Measurements from ENCODE around the gene SLC39A11.

SLC39A11 gene

GRCh38 chr17:72974605-72975232 lies 117.8 kb downstream of the SLC39A11 start:
- DNase-seq: no peak

GRCh38 chr17:72972263-72972951 lies 120.1 kb downstream of the SLC39A11 start:
- no peak for DNase-seq

GRCh38 chr17:72971226-72971880 lies 121.1 kb downstream of the SLC39A11 start:
- DNase-seq: no peak

GRCh38 chr17:72970797-72971196 lies 121.7 kb downstream of the SLC39A11 start:
- DNase-seq: no peak

GRCh38 chr17:72970246-72970645 lies 122.2 kb downstream of the SLC39A11 start:
- no peak for DNase-seq

- no peak for DNase-seq
These were observed 123.1 kb downstream of the SLC39A11 start for GRCh38 chr17:72969293-72969906.

- DNase-seq: no peak
These were observed 123.7 kb downstream of the SLC39A11 start for GRCh38 chr17:72968798-72969197.

- DNase-seq: no peak
These were observed 124.4 kb downstream of the SLC39A11 start for GRCh38 chr17:72967977-72968585.

GRCh38 chr17:72967277-72967970 lies 125.1 kb downstream of the SLC39A11 start:
- no peak for DNase-seq

- no peak for DNase-seq
These were observed 130.4 kb downstream of the SLC39A11 start for GRCh38 chr17:72962106-72962505.

- no peak for DNase-seq
These were observed 136.9 kb downstream of the SLC39A11 start for GRCh38 chr17:72955391-72956140.

GRCh38 chr17:72954579-72954978 lies 137.9 kb downstream of the SLC39A11 start:
- DNase-seq: no peak

GRCh38 chr17:72953621-72954020 lies 138.9 kb downstream of the SLC39A11 start:
- DNase-seq: no peak

GRCh38 chr17:72952641-72953315 lies 139.7 kb downstream of the SLC39A11 start:
- no peak for DNase-seq

- no peak for DNase-seq
These were observed 140.3 kb downstream of the SLC39A11 start for GRCh38 chr17:72952220-72952619.

GRCh38 chr17:72950242-72950931 lies 142.1 kb downstream of the SLC39A11 start:
- DNase-seq: no peak

- DNase-seq: no peak
These were observed 144.4 kb downstream of the SLC39A11 start for GRCh38 chr17:72948115-72948514.

GRCh38 chr17:72947475-72947874 lies 145.0 kb downstream of the SLC39A11 start:
- no peak for DNase-seq

GRCh38 chr17:72946696-72947095 lies 145.8 kb downstream of the SLC39A11 start:
- no peak for DNase-seq

GRCh38 chr17:72946156-72946555 lies 146.3 kb downstream of the SLC39A11 start:
- DNase-seq: no peak

- no peak for DNase-seq
These were observed 147.0 kb downstream of the SLC39A11 start for GRCh38 chr17:72945473-72945872.

All from stimulated activated CD4-positive, alpha-beta T cell treated with anti-CD3 and anti-CD28 coated beads, Interleukin-4, amount 100 ng/mL, for 4 hours (primary cell).